ENCODE data around the gene KLHL11.
"Not testable (repeated sequence)": the region's sequence is repeated elsewhere in the genome, so short reads cannot be mapped to it uniquely, and the experiment has no call there.

The KLHL11 gene

GRCh38 chr17:41864498-41864835 lies 756 bp downstream of the KLHL11 start:
- Histone ChIP-seq H3K27ac (replicated peaks; ENCODE audit: low read length) (peak overlapping the region; percentile 81), H2BK120ac (ENCODE audit: low read depth, low read length) (peak overlapping the region; percentile 76), H4K91ac (ENCODE audit: low read depth, low read length, poor library complexity) (no peak overlapping the region), H3K36me3 (replicated peaks in 1 of 2; ENCODE audit: control insufficient read depth in 2 of 2, insufficient read depth in 2 of 2, low read length in 2 of 2) (peaks cover 9 to 29% of the 10 kb centered on the region in 2 donors), H3K9ac (ENCODE audit: low read depth, low read length, poor library complexity) (peak overlapping the region; percentile 99), H3K18ac (ENCODE audit: low read length) (peak overlapping the region; percentile 99), H3K23ac (ENCODE audit: low read depth, low read length, poor library complexity) (peak overlapping the region; percentile 95), H3K4me1 (ENCODE audit: control insufficient read depth in 2 of 2, insufficient read depth in 1 of 2, low read depth in 1 of 2, low read length in 2 of 2) (peaks cover 7 to 8% of the 10 kb centered on the region in 2 donors), H3K4me3 (ENCODE audit: low read length in 2 of 2) (peak overlapping the region; percentile 82 to 97), H3K14ac (ENCODE audit: low read length) (no peak overlapping the region), H4K8ac (ENCODE audit: low read depth, low read length) (peak overlapping the region; percentile 58), H2AK5ac (ENCODE audit: low read depth, low read length) (peak overlapping the region; percentile 94), H3K4ac (ENCODE audit: low read length) (no peak overlapping the region), H3K27me3 (ENCODE audit: control insufficient read depth in 3 of 3, insufficient read depth in 3 of 3, low read depth in 1 of 3, low read length in 3 of 3) (no peaks in the 10 kb centered on the region), H3K9me3 (replicated peaks in 1 of 2; ENCODE audit: control insufficient read depth in 2 of 2, insufficient read depth in 1 of 2, low read depth in 1 of 2, low read length in 2 of 2) (no peaks in the 10 kb centered on the region), H2BK15ac (ENCODE audit: low read length) (peak overlapping the region; percentile 87), H3K79me1 (ENCODE audit: low read depth, low read length) (peaks cover 6% of the 10 kb centered on the region), H2BK5ac (ENCODE audit: low read length) (peak overlapping the region; percentile 92), H3K4me2 (ENCODE audit: insufficient read depth, low read length, poor library complexity, severe bottlenecking) (peak overlapping the region; percentile 84), H2AFZ (ENCODE audit: low read length) (peak overlapping the region; percentile 97), H2BK12ac (ENCODE audit: low read length) (no peak overlapping the region)
- no peak for DNase-seq (ENCODE audit: low spot score)
- no CpG with 5 or more reads among the region's 25 CpGs for WGBS, 2 donors (ENCODE audit: extremely low coverage in 2 of 2, insufficient read length in 2 of 2, insufficient replicate concordance in 1 of 2)

- no peaks in the 10 kb centered on the region for H3K27me3 ChIP-seq (ENCODE audit: control insufficient read depth in 3 of 3, insufficient read depth in 3 of 3, low read depth in 1 of 3, low read length in 3 of 3)
- H4K8ac ChIP-seq (ENCODE audit: low read depth, low read length) = no peak overlapping the region
- no peak overlapping the region for H3K4me2 ChIP-seq (ENCODE audit: insufficient read depth, low read length, poor library complexity, severe bottlenecking)
- no CpG with 5 or more reads among the region's 18 CpGs for WGBS, 2 donors (ENCODE audit: extremely low coverage in 2 of 2, insufficient read length in 2 of 2, insufficient replicate concordance in 1 of 2)
- no peak overlapping the region for H2BK120ac ChIP-seq (ENCODE audit: low read depth, low read length)
- H3K18ac ChIP-seq (ENCODE audit: low read length) = no peak overlapping the region
- no peak overlapping the region for H3K9ac ChIP-seq (ENCODE audit: low read depth, low read length, poor library complexity)
- no peak overlapping the region for H4K91ac ChIP-seq (ENCODE audit: low read depth, low read length, poor library complexity)
- H3K14ac ChIP-seq (ENCODE audit: low read length) = no peak overlapping the region
- peaks cover 6% of the 10 kb centered on the region for H3K79me1 ChIP-seq (ENCODE audit: low read depth, low read length)
- no peak overlapping the region for H3K23ac ChIP-seq (ENCODE audit: low read depth, low read length, poor library complexity)
- DNase-seq (ENCODE audit: low spot score) = no peak
- H2BK12ac ChIP-seq (ENCODE audit: low read length) = no peak overlapping the region
- peak overlapping the region; percentile 10 to 82 for H3K4me3 ChIP-seq (ENCODE audit: low read length in 2 of 2)
- no peak overlapping the region for H2AFZ ChIP-seq (ENCODE audit: low read length)
- peaks cover 5 to 17% of the 10 kb centered on the region in 2 donors for H3K36me3 ChIP-seq (replicated peaks in 1 of 2; ENCODE audit: control insufficient read depth in 2 of 2, insufficient read depth in 2 of 2, low read length in 2 of 2)
- H3K27ac ChIP-seq (replicated peaks; ENCODE audit: low read length) = no peak overlapping the region
- H3K4me1 ChIP-seq (ENCODE audit: control insufficient read depth in 2 of 2, insufficient read depth in 1 of 2, low read depth in 1 of 2, low read length in 2 of 2) = peaks cover 7 to 8% of the 10 kb centered on the region in 2 donors
- H2BK5ac ChIP-seq (ENCODE audit: low read length) = no peak overlapping the region
- no peak overlapping the region for H2BK15ac ChIP-seq (ENCODE audit: low read length)
- H3K4ac ChIP-seq (ENCODE audit: low read length) = no peak overlapping the region
- no peak overlapping the region for H2AK5ac ChIP-seq (ENCODE audit: low read depth, low read length)
- H3K9me3 ChIP-seq (replicated peaks in 1 of 2; ENCODE audit: control insufficient read depth in 2 of 2, insufficient read depth in 1 of 2, low read depth in 1 of 2, low read length in 2 of 2) = no peaks in the 10 kb centered on the region
Observed at GRCh38 chr17:41863074-41863848, 2.0 kb downstream of the KLHL11 start.

- Histone ChIP-seq H3K27ac (replicated peaks; ENCODE audit: low read length) (no peak overlapping the region), H3K36me3 (replicated peaks in 1 of 2; ENCODE audit: control insufficient read depth in 2 of 2, insufficient read depth in 2 of 2, low read length in 2 of 2) (no peaks in the 10 kb centered on the region), H3K14ac (ENCODE audit: low read length) (no peak overlapping the region), H3K79me1 (ENCODE audit: low read depth, low read length) (peaks cover 8% of the 10 kb centered on the region), H3K9me3 (replicated peaks in 1 of 2; ENCODE audit: control insufficient read depth in 2 of 2, insufficient read depth in 1 of 2, low read depth in 1 of 2, low read length in 2 of 2) (no peaks in the 10 kb centered on the region), H2BK5ac (ENCODE audit: low read length) (no peak overlapping the region), H2BK12ac (ENCODE audit: low read length) (no peak overlapping the region), H3K23ac (ENCODE audit: low read depth, low read length, poor library complexity) (no peak overlapping the region), H3K9ac (ENCODE audit: low read depth, low read length, poor library complexity) (no peak overlapping the region), H4K8ac (ENCODE audit: low read depth, low read length) (no peak overlapping the region), H2BK15ac (ENCODE audit: low read length) (no peak overlapping the region), H3K4me1 (ENCODE audit: control insufficient read depth in 2 of 2, insufficient read depth in 1 of 2, low read depth in 1 of 2, low read length in 2 of 2) (peaks cover 6 to 7% of the 10 kb centered on the region in 2 donors), H3K18ac (ENCODE audit: low read length) (no peak overlapping the region), H3K4ac (ENCODE audit: low read length) (no peak overlapping the region), H2AK5ac (ENCODE audit: low read depth, low read length) (no peak overlapping the region), H2AFZ (ENCODE audit: low read length) (no peak overlapping the region), H3K4me2 (ENCODE audit: insufficient read depth, low read length, poor library complexity, severe bottlenecking) (no peak overlapping the region), H2BK120ac (ENCODE audit: low read depth, low read length) (no peak overlapping the region), H3K4me3 (ENCODE audit: low read length in 2 of 2) (no peak overlapping the region), H4K91ac (ENCODE audit: low read depth, low read length, poor library complexity) (no peak overlapping the region), H3K27me3 (ENCODE audit: control insufficient read depth in 3 of 3, insufficient read depth in 3 of 3, low read depth in 1 of 3, low read length in 3 of 3) (no peaks in the 10 kb centered on the region)
- WGBS, 2 donors (ENCODE audit: extremely low coverage in 2 of 2, insufficient read length in 2 of 2, insufficient replicate concordance in 1 of 2) = no CpG with 5 or more reads among the region's 3 CpGs
- no peak for DNase-seq (ENCODE audit: low spot score)
Observed at GRCh38 chr17:41860254-41860931, 4.8 kb downstream of the KLHL11 start.

- no CpG with 5 or more reads among the region's 14 CpGs for WGBS, 2 donors (ENCODE audit: extremely low coverage in 2 of 2, insufficient read length in 2 of 2, insufficient replicate concordance in 1 of 2)
- not testable (repeated sequence) for H2BK15ac ChIP-seq (ENCODE audit: low read length); H2AK5ac ChIP-seq (ENCODE audit: low read depth, low read length)
Observed at GRCh38 chr17:41851382-41851781, 13.8 kb downstream of the KLHL11 start.

More at GRCh38 chr17:41851382-41851781, 13.8 kb downstream of the KLHL11 start:
- not testable (repeated sequence) for H3K27ac ChIP-seq (replicated peaks; ENCODE audit: low read length); H4K91ac ChIP-seq (ENCODE audit: low read depth, low read length, poor library complexity); H2BK5ac ChIP-seq (ENCODE audit: low read length); H4K8ac ChIP-seq (ENCODE audit: low read depth, low read length); H3K9ac ChIP-seq (ENCODE audit: low read depth, low read length, poor library complexity); H2AFZ ChIP-seq (ENCODE audit: low read length); H3K9me3 ChIP-seq (replicated peaks in 1 of 2; ENCODE audit: control insufficient read depth in 2 of 2, insufficient read depth in 1 of 2, low read depth in 1 of 2, low read length in 2 of 2); DNase-seq (ENCODE audit: low spot score); H3K23ac ChIP-seq (ENCODE audit: low read depth, low read length, poor library complexity); H2BK12ac ChIP-seq (ENCODE audit: low read length); H3K4ac ChIP-seq (ENCODE audit: low read length); H3K18ac ChIP-seq (ENCODE audit: low read length); H3K79me1 ChIP-seq (ENCODE audit: low read depth, low read length); H3K4me1 ChIP-seq (ENCODE audit: control insufficient read depth in 2 of 2, insufficient read depth in 1 of 2, low read depth in 1 of 2, low read length in 2 of 2); H3K27me3 ChIP-seq (ENCODE audit: control insufficient read depth in 3 of 3, insufficient read depth in 3 of 3, low read depth in 1 of 3, low read length in 3 of 3); H3K14ac ChIP-seq (ENCODE audit: low read length); H2BK120ac ChIP-seq (ENCODE audit: low read depth, low read length); H3K4me2 ChIP-seq (ENCODE audit: insufficient read depth, low read length, poor library complexity, severe bottlenecking); H3K4me3 ChIP-seq (ENCODE audit: low read length in 2 of 2)
- H3K36me3 ChIP-seq (replicated peaks in 1 of 2; ENCODE audit: control insufficient read depth in 2 of 2, insufficient read depth in 2 of 2, low read length in 2 of 2) = peaks cover 15 to 65% of the 10 kb centered on the region in 2 donors

All from neuronal stem cell (in vitro differentiated cells).